Stomach (tissue), 4 donors: ENCODE results near the gene PDGFD.

Source experiments
- CTCF ChIP-seq, 7 experiments: fragments of 450-650 bp in 4 of 7; fragments of 200-600 bp in 3 of 7; sonication (generic) in 3 of 7; IDR thresholded peaks; one replicate each; pipeline ENCODE4 v1.5.1; 2016 to 2019; ENCODE audit warnings: antibody characterized with exemption in 7 of 7, control low read depth in 2 of 7, mild to moderate bottlenecking in 1 of 7
- EP300 ChIP-seq: sonication (generic); formaldehyde crosslinking; IDR thresholded peaks from one replicate; pipeline ENCODE4 v1.6.1; 2017; ENCODE audit warnings: antibody characterized with exemption
- POLR2A ChIP-seq, 4 donors: fragments of 450-650 bp; IDR thresholded peaks; one replicate each; pipeline ENCODE4 v1.6.1; 2016; ENCODE audit warnings: antibody characterized with exemption in 4 of 4, control low read depth in 2 of 4, mild to moderate bottlenecking in 1 of 4, moderate library complexity in 1 of 4
- POLR2AphosphoS5 ChIP-seq, 3 donors: sonication (generic); formaldehyde crosslinking; IDR thresholded peaks; one replicate each; pipeline ENCODE4 v1.6.1; 2016; ENCODE audit warnings: antibody characterized with exemption in 3 of 3

GRCh38 chr11:103924166-103925013 lies 239.6 kb downstream of the PDGFD start:
- TF ChIP-seq POLR2A (IDR thresholded peaks at IDR 0.05) (no peak), CTCF (IDR thresholded peaks at IDR 0.05) (no peak), POLR2AphosphoS5 (IDR thresholded peaks at IDR 0.05) (no peak), EP300 (no peak)
